Nephron progenitor cell (in vitro differentiated cells): Measurements from ENCODE around the gene SPRR1A.

Experiments used
- DNase-seq: peaks from one replicate; pipeline ENCODE4 v3.0.0; 2021
- H3K27ac Mint-ChIP-seq: 2 replicates; pipeline ENCODE4 v1.8.0; 2021; ENCODE audit warnings: mild to moderate bottlenecking, moderate library complexity, mixed read lengths
- H3K27me3 Mint-ChIP-seq: 2 replicates; pipeline ENCODE4 v1.8.0; 2021; ENCODE audit warnings: mild to moderate bottlenecking, low read depth, mixed read lengths; ENCODE audit not compliant: poor library complexity
- H3K36me3 Mint-ChIP-seq: 2 replicates; pipeline ENCODE4 v1.8.0; 2021; ENCODE audit warnings: low read depth, mixed read lengths
- H3K4me1 Mint-ChIP-seq: 2 replicates; pipeline ENCODE4 v1.8.0; 2021; ENCODE audit warnings: mixed read lengths
- H3K4me3 Mint-ChIP-seq: 2 replicates; pipeline ENCODE4 v1.8.0; 2021; ENCODE audit warnings: mild to moderate bottlenecking, moderate library complexity, mixed read lengths
- H3K9me3 Mint-ChIP-seq: 2 replicates; pipeline ENCODE4 v1.8.0; 2021; ENCODE audit warnings: mild to moderate bottlenecking, moderate library complexity, mixed read lengths
- TF ChIP-seq, protein P1 (sequence below): fragments of 200-600 bp; sonication (generic); IDR thresholded peaks from 2 replicates; pipeline ENCODE4 v1.5.0; 2021; ENCODE audit warnings: antibody characterized with exemption

The SPRR1A gene

DNA sequence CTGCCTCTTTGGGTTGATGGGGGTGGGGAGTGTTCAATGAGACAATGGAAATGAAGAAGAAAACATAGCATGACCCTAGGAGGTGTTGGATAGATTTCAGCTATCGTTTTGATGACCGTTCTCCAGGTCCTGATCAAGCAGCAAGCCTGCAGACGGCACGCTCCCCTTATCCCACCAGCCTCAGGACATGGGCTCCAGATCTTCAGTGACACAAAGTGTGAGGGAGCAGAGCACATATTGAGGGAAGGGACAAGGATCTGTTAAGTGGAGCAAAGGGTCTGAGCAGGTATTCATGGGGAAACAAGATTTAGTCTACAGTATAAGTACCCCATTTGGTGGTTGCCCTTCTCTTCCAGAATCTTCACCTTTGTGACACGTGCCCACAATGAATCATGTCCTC is 32.2 kb upstream of the SPRR1A start:
- peaks cover 16% of the 10 kb centered on the region for H3K27me3 Mint-ChIP-seq
- H3K4me1 Mint-ChIP-seq, result no peaks in the 10 kb centered on the region
- peaks cover 43% of the 10 kb centered on the region for H3K9me3 Mint-ChIP-seq
- TF ChIP-seq, protein P1, sequence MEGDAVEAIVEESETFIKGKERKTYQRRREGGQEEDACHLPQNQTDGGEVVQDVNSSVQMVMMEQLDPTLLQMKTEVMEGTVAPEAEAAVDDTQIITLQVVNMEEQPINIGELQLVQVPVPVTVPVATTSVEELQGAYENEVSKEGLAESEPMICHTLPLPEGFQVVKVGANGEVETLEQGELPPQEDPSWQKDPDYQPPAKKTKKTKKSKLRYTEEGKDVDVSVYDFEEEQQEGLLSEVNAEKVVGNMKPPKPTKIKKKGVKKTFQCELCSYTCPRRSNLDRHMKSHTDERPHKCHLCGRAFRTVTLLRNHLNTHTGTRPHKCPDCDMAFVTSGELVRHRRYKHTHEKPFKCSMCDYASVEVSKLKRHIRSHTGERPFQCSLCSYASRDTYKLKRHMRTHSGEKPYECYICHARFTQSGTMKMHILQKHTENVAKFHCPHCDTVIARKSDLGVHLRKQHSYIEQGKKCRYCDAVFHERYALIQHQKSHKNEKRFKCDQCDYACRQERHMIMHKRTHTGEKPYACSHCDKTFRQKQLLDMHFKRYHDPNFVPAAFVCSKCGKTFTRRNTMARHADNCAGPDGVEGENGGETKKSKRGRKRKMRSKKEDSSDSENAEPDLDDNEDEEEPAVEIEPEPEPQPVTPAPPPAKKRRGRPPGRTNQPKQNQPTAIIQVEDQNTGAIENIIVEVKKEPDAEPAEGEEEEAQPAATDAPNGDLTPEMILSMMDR, result no peak
- no peaks in the 10 kb centered on the region for H3K36me3 Mint-ChIP-seq
- no peak for DNase-seq
- H3K27ac Mint-ChIP-seq, result no peak overlapping the region
- H3K4me3 Mint-ChIP-seq, result no peak overlapping the region

DNA sequence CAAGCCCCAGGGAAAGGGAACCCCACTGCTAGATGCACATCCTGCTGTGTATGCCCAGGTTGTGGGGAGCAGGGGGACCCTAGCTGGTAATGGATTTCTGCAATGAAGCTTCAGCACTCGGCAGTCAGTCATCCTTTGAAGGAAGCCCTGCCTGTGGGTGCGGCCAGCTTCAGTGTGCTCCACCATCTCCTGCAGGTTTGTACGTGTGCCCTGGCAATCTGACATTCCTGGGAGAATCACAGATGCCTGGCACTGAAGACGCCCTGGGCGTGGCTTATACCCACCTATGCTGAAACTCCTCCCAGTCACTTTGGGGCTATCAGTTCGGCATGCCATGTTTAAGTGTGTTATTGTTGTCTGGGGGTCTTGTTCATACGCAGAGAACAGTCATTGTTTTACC is 30.1 kb upstream of the SPRR1A start:
- peaks cover 41% of the 10 kb centered on the region for H3K9me3 Mint-ChIP-seq
- no peak overlapping the region for H3K4me3 Mint-ChIP-seq
- H3K27ac Mint-ChIP-seq, result no peak overlapping the region
- H3K27me3 Mint-ChIP-seq, result peaks cover 16% of the 10 kb centered on the region
- no peaks in the 10 kb centered on the region for H3K36me3 Mint-ChIP-seq
- no peaks in the 10 kb centered on the region for H3K4me1 Mint-ChIP-seq
- no peak for DNase-seq
- TF ChIP-seq, protein P1, result no peak

DNA sequence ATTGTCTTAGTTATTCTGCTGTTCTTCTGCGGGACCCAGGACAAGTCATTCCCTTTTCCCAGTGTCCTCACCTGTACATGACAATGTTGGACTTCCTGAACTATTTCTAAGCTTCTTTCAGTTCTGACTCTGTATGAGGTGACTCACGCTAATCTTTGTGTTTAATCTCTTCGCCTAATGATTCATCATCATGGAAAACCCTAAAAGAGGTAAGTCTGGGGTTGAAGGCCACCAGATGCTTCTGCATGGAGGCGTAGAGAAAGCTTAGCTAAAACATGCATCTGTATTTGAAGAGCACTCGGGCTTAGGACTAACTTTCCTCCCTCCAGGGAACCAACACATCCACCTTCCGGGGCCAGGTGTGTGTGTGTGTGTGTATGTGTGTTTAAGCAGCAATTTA is 29.4 kb upstream of the SPRR1A start:
- H3K36me3 Mint-ChIP-seq, result no peaks in the 10 kb centered on the region
- peaks cover 16% of the 10 kb centered on the region for H3K27me3 Mint-ChIP-seq
- H3K9me3 Mint-ChIP-seq, result peaks cover 42% of the 10 kb centered on the region
- H3K4me1 Mint-ChIP-seq, result no peaks in the 10 kb centered on the region
- no peak for DNase-seq
- H3K27ac Mint-ChIP-seq, result no peak overlapping the region
- H3K4me3 Mint-ChIP-seq, result no peak overlapping the region
- TF ChIP-seq, protein P1, result no peak

DNA sequence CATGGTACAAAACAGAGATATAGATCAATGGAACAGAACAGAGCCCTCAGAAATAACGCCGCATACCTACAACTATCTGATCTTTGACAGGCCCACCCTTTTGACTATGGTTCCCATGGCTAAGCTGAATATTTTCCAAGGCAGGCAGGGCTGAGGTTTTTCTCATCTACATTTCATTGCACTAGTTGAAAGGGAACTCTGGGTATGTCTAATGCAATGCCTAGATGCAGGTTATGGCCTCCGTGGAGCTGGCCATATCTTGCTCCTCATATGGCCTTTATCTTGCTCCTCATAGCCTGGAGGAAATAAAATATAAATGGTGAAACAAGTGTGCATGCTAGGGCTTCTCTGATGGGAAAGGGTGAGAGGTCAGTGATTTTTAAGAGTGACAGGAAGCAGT is 26.3 kb upstream of the SPRR1A start:
- TF ChIP-seq, protein P1, result no peak
- H3K4me1 Mint-ChIP-seq, result no peaks in the 10 kb centered on the region
- no peak for DNase-seq
- H3K36me3 Mint-ChIP-seq, result no peaks in the 10 kb centered on the region
- peaks cover 2% of the 10 kb centered on the region for H3K27me3 Mint-ChIP-seq
- peaks cover 37% of the 10 kb centered on the region for H3K9me3 Mint-ChIP-seq
- no peak overlapping the region for H3K27ac Mint-ChIP-seq
- H3K4me3 Mint-ChIP-seq, result no peak overlapping the region

DNA sequence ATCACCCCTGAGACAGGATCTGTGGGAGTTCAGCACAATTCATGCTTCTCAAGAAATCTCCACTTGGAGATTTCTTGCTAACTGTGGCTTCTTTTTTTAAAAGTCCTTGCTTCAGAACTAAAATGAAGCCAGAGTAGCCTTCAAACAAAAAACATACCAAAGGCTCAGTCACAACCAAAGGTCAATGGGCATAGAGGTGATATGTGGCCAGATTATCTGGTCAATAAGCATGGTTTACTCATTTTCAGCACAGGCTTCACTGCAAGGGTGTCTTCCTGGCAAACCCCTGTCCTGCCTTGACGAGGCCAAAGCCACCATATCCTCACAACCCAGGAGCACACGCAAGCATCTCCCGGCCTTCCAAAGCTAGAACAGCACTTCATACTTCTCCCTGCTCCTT is 24.6 kb upstream of the SPRR1A start:
- Mint-ChIP-seq H3K9me3 (peaks cover 30% of the 10 kb centered on the region), H3K4me1 (no peaks in the 10 kb centered on the region), H3K27me3 (peaks cover 2% of the 10 kb centered on the region), H3K27ac (no peak overlapping the region), H3K36me3 (no peaks in the 10 kb centered on the region), H3K4me3 (no peak overlapping the region)
- no peak for DNase-seq
- TF ChIP-seq, protein P1, result no peak

DNA sequence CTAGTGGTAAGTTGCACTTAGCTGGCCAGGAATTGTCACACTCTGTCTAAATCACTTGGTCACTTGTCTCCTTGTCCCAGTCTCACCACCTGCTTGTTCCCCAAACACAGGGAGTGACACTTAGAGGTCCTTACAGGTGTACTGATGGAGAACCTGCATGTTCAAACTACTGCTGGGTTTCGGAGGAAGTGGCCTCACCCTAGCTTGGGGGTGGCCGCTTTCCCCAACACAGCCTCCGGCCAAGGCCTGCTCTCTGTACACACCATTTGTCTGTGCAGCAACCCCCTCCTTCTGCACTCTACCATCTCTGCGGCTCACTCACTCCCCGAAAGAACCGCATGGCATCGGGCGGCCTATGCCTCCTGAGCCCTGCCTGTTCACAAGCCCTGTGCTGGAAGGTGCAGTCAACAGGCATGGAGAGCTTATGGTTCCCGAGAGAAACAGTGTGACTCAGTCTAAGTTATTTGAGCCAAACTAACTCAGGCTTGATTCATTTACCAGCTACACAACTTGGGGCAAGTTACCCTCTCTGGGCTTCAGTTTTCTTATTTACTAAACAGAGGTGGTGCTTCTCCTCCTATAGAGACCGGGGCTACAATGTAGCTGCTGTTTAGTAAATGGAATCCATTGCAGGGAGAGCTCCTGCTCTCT is 24.0 kb upstream of the SPRR1A start:
- TF ChIP-seq, protein P1, result no peak
- Mint-ChIP-seq H3K4me1 (no peaks in the 10 kb centered on the region), H3K9me3 (peaks cover 27% of the 10 kb centered on the region), H3K27me3 (no peaks in the 10 kb centered on the region), H3K4me3 (no peak overlapping the region), H3K27ac (no peak overlapping the region), H3K36me3 (no peaks in the 10 kb centered on the region)
- DNase-seq, result no peak
